Measurements from ENCODE around the gene HIRA. TPM values are rescaled to one million over a fixed set of nuclear protein-coding genes. Genes with fewer than 3 reads are reported as not detected.

HIRA gene
- total and polyA plus RNA-seq, 9 of the 15 experiments (the other 6 are each of a cell fraction or from before 2014, with no cell fraction given) = 0.96 to 132 (median 58.4) TPM

DNA sequence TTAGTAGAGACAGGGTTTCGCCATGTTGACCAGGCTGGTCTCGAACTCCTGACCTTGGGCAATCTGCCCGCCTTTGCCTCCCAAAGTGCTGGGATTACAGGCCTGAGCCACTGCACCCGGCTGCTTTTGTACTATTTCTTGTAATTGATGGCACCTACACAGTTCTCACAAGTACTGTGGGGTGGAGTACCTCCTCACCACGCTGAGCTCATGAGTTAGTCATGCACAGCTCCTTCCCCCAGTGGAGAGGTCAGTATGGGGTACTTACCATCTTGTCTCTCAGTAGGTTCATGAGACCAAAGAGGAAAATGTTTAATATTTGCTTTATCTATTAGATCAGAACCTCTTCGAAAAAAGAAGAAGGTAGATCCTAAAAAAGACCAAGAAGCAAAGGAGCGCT is 2.9 kb upstream of the HIRA start:
- intact Hi-C loops (cut with micrococcal nuclease) (loop anchor here (5.0 kb wide), 2 partner anchors 132 to 312 kb away; partner anchors contain the start of gene DGCR2), in situ Hi-C loops (cut with MboI) (no loop called here)
- ChIA-PET CTCF (ENCODE audit: low intra/inter-chr PET ratio) (no interaction called here), POLR2A (interaction anchor here (0.7 to 11.9 kb wide), 16 partner anchors 7 to 267 kb away, joined by 3 to 284 read pairs (median 5); partner anchors contain the start of genes C22orf39 and CDC45)
- no peaks in the 10 kb centered on the region for H3K27me3 ChIP-seq (ENCODE audit: control insufficient read depth in 2 of 2, insufficient read depth in 2 of 2, low read length in 2 of 2)
- H3K27ac ChIP-seq (ENCODE audit: extremely low read depth, low read depth, low read length) = no peak overlapping the region
- 92% methylated on average over 7 of the region's 7 CpGs for WGBS (ENCODE audit: insufficient coverage, low coverage, missing lambda C conversion rate)
- peaks cover 53% of the 10 kb centered on the region for H3K36me3 ChIP-seq (ENCODE audit: control insufficient read depth, insufficient read depth, low read length)
- no peak overlapping the region for H2AFZ ChIP-seq (ENCODE audit: low read depth, low read length)
- H3K4me2 ChIP-seq (ENCODE audit: insufficient read depth, low read length) = no peak overlapping the region
- H3K4me3 ChIP-seq = no peak overlapping the region
- no peaks in the 10 kb centered on the region for H3K9me3 ChIP-seq (replicated peaks; ENCODE audit: control insufficient read depth, insufficient read depth, low read depth, low read length)
- H3K79me2 ChIP-seq (ENCODE audit: control insufficient read depth, insufficient read depth, low read length) = peaks cover 45% of the 10 kb centered on the region
- no peak overlapping the region for H3K9ac ChIP-seq (ENCODE audit: insufficient read depth in 1 of 2, low read depth in 2 of 2, low read length in 2 of 2)
- H3K9me1 ChIP-seq (ENCODE audit: control insufficient read depth, insufficient read depth, low read length) = no peaks in the 10 kb centered on the region
- DNase-seq (ENCODE audit: extremely low read depth in 1 of 4, low spot score in 3 of 4) (peak in 1 of 4 experiments; percentile 36), FAIRE-seq (no peak), ATAC-seq (no peak)
- peaks cover 16 to 31% of the 10 kb centered on the region in 2 experiments for H3K4me1 ChIP-seq (replicated peaks in 1 of 2; ENCODE audit: control insufficient read depth in 2 of 2, insufficient read depth in 2 of 2, low read length in 2 of 2)
- H4K20me1 ChIP-seq (replicated peaks; ENCODE audit: control insufficient read depth, insufficient read depth, low read length) = peaks cover 17% of the 10 kb centered on the region
- BruUV-seq (replicated peaks) = no TSS peak
- TF ChIP-seq ZSCAN29 (IDR thresholded peaks at IDR 0.05) = no peak
- no peak; the same call in 1 of the 2 replicates for TF ChIP-seq PHF8 (IDR thresholded peaks at IDR 0.05; ENCODE audit: borderline replicate concordance, low read length)
- TF ChIP-seq CBFA2T3 (IDR thresholded peaks at IDR 0.05) = no peak
- TF ChIP-seq BDP1 (IDR thresholded peaks at IDR 0.05; ENCODE audit: insufficient read depth, insufficient read length) = no peak
- no peak for TF ChIP-seq MED1 (CRISPR knock-in tag; IDR thresholded peaks at IDR 0.05; ENCODE audit: borderline replicate concordance)
- 0 out of 2 replicates have a peak, but pooled peaks have one; percentile 21 for TF ChIP-seq MTF1 (CRISPR knock-in tag; IDR thresholded peaks at IDR 0.05; ENCODE audit: borderline replicate concordance)
- TF ChIP-seq NR4A1 (CRISPR knock-in tag; IDR thresholded peaks at IDR 0.05) = 0 out of 2 replicates have a peak, but pooled peaks have one; percentile 33
- no peak for TF ChIP-seq NR4A1 (tag; IDR thresholded peaks at IDR 0.05)
- TF ChIP-seq, protein P1, sequence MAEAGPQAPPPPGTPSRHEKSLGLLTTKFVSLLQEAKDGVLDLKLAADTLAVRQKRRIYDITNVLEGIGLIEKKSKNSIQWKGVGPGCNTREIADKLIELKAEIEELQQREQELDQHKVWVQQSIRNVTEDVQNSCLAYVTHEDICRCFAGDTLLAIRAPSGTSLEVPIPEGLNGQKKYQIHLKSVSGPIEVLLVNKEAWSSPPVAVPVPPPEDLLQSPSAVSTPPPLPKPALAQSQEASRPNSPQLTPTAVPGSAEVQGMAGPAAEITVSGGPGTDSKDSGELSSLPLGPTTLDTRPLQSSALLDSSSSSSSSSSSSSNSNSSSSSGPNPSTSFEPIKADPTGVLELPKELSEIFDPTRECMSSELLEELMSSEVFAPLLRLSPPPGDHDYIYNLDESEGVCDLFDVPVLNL (CRISPR knock-in tag; IDR thresholded peaks at IDR 0.05; ENCODE audit: low read depth) = no peak
- TF ChIP-seq FOXK1 (CRISPR knock-in tag; IDR thresholded peaks at IDR 0.05; ENCODE audit: borderline replicate concordance) = no peak
- no peak for TF ChIP-seq ZNF277 (CRISPR knock-in tag; IDR thresholded peaks at IDR 0.05; ENCODE audit: borderline replicate concordance)
- TF ChIP-seq ESRRA (IDR thresholded peaks at IDR 0.05; ENCODE audit: borderline replicate concordance, low read depth) = no peak
- no peak for TF ChIP-seq MTA2 (IDR thresholded peaks at IDR 0.05; ENCODE audit: low read depth)
- TF ChIP-seq ZNF551 (CRISPR knock-in tag; IDR thresholded peaks at IDR 0.05) = no peak
- no peak for TF ChIP-seq ZC3H8 (IDR thresholded peaks at IDR 0.05)
- TF ChIP-seq FOXJ3 (CRISPR knock-in tag; IDR thresholded peaks at IDR 0.05) = no peak
- TF ChIP-seq NFE2L1 (tag; IDR thresholded peaks at IDR 0.05; ENCODE audit: borderline replicate concordance, low read depth) = no peak
- no peak for TF ChIP-seq ZNF778 (CRISPR knock-in tag; IDR thresholded peaks at IDR 0.05)
- TF ChIP-seq TFAM (CRISPR knock-in tag; conservative IDR thresholded peaks at IDR 0.05) = no peak
- no peak for TF ChIP-seq TGIF2 (CRISPR knock-in tag; IDR thresholded peaks at IDR 0.05)
- no peak for TF ChIP-seq L3MBTL2 (IDR thresholded peaks at IDR 0.05)
- TF ChIP-seq PHF21A (IDR thresholded peaks at IDR 0.05; ENCODE audit: borderline replicate concordance, low read depth) = no peak
- TF ChIP-seq BRF1 (IDR thresholded peaks at IDR 0.05; ENCODE audit: borderline replicate concordance, extremely low read depth, insufficient read length) = no peak
